ENCODE results near the gene ICA1. TPM values are rescaled to one million over a fixed set of nuclear protein-coding genes. Genes with fewer than 3 reads are reported as not detected.

ICA1 gene
- polyA plus RNA-seq, 1 experiment: not detected

GRCh38 chr7:8151161-8151725, 110.7 kb downstream of the ICA1 start:
- no peak overlapping the region for H3K4me3 ChIP-seq (ENCODE audit: low read depth, low read length)
- H3K9me3 ChIP-seq (ENCODE audit: control insufficient read depth, insufficient read depth, low read length): no peaks in the 10 kb centered on the region
- ChIA-PET CTCF (no interaction called here), POLR2A (no interaction called here)
- DNase-seq (ENCODE audit: low read depth, low spot score): no peak
- no peak for TF ChIP-seq CTCF (IDR thresholded peaks at IDR 0.05; ENCODE audit: low read depth, low read length)
- no peaks in the 10 kb centered on the region for H3K27me3 ChIP-seq (ENCODE audit: control insufficient read depth, insufficient read depth, low read length)
- H3K27ac ChIP-seq (ENCODE audit: low read depth, low read length): no peak overlapping the region

DNA sequence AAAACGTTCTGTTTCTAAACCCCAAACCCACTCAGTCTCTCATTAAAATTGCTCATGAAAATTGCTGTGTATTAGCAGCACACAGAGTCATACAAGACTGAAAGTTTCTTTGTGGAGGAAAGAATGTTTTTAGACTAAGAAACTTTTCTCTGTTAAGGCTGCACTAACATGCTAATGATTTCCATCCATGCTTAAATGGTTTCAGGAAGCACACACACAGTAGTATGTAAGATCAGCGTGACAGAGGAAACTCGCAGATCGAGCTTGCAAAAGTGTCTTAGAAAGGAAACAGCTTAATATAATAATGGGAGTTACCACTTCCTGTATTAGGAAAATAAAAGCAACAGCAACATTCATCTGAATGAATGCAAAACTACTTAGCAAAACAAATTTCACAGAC, 112.7 kb downstream of the ICA1 start:
- no peak for DNase-seq (ENCODE audit: low read depth, low spot score)
- Histone ChIP-seq H3K9me3 (ENCODE audit: control insufficient read depth, insufficient read depth, low read length) (no peaks in the 10 kb centered on the region), H3K27ac (ENCODE audit: low read depth, low read length) (no peak overlapping the region), H3K4me3 (ENCODE audit: low read depth, low read length) (no peak overlapping the region), H3K27me3 (ENCODE audit: control insufficient read depth, insufficient read depth, low read length) (no peaks in the 10 kb centered on the region)
- POLR2A ChIA-PET: no interaction called here
- no peak for TF ChIP-seq CTCF (IDR thresholded peaks at IDR 0.05; ENCODE audit: low read depth, low read length)
- CTCF ChIA-PET: no interaction called here

DNA sequence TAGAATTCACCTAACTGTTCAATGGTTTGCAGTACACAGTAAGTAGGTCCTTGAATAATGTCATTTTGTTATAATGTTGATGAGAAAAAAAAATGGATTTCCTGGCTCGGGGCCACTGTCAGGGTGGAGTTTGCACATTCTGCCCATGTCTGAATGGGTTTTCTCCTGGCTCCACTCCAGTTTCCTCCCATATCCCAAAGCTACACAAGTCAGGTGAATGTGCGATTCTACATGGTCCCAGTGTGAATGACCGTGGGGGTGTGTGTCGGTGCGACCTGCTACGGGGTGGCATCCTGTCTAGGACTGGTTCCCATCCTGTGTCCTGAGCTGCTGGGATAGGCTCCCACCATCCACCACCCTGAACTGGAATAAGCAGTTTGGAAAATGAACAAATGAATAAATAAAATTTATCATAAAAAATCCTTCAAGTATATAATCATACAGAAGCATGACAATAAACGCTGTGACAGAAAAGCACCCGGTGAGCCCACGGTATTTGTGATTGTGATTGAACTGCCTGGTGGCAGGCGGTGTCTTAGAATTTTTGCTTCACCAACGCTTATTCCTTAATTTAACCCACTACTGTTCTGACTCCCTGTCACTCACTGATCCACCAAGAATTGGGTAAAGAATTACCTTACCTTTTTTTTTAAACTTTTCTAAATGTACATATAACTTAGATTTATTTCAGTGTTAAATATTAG, 114.1 kb downstream of the ICA1 start:
- no peak overlapping the region for H3K4me3 ChIP-seq (ENCODE audit: low read depth, low read length)
- H3K9me3 ChIP-seq (ENCODE audit: control insufficient read depth, insufficient read depth, low read length): no peaks in the 10 kb centered on the region
- no peak for DNase-seq (ENCODE audit: low read depth, low spot score)
- no peak for TF ChIP-seq CTCF (IDR thresholded peaks at IDR 0.05; ENCODE audit: low read depth, low read length)
- CTCF ChIA-PET: no interaction called here
- no peaks in the 10 kb centered on the region for H3K27me3 ChIP-seq (ENCODE audit: control insufficient read depth, insufficient read depth, low read length)
- no peak overlapping the region for H3K27ac ChIP-seq (ENCODE audit: low read depth, low read length)
- POLR2A ChIA-PET: no interaction called here

GRCh38 chr7:8146788-8147413, 115.1 kb downstream of the ICA1 start:
- no peaks in the 10 kb centered on the region for H3K27me3 ChIP-seq (ENCODE audit: control insufficient read depth, insufficient read depth, low read length)
- no peaks in the 10 kb centered on the region for H3K9me3 ChIP-seq (ENCODE audit: control insufficient read depth, insufficient read depth, low read length)
- ChIA-PET CTCF (no interaction called here), POLR2A (no interaction called here)
- DNase-seq (ENCODE audit: low read depth, low spot score): no peak
- no peak overlapping the region for H3K4me3 ChIP-seq (ENCODE audit: low read depth, low read length)
- no peak overlapping the region for H3K27ac ChIP-seq (ENCODE audit: low read depth, low read length)
- no peak for TF ChIP-seq CTCF (IDR thresholded peaks at IDR 0.05; ENCODE audit: low read depth, low read length)

DNA sequence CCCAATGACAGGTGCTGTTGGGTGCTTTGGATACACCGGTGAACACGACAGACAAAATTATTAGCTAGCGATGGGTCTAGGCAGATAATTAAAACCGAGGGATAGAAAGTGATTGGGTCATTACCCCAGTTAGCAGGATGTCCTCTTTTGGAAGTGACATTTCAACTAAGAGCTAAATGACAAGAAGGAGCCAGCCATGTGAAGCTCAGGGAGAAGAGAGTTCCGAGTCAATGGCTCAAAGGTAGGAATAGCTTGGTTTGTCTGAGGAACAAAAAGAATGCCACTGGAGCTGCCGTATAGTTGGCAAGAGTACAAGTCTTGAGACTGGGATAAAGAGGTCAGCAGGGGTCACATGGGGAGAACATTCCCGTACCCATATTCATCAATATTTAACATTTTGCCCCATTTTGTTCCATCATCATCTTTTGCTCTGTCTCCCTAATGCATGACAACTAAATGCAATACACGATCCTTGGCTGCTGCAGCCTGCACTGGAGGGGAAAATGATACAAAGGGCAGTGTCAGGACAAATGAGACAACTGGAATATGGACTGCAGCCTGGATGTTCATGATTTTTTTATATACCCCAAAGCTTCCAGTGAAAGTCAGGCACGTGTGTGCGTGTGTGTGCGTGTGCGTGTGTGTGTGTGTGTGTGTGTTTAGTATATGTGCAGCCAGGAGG, 115.7 kb downstream of the ICA1 start:
- Histone ChIP-seq H3K27ac (ENCODE audit: low read depth, low read length) (no peak overlapping the region), H3K4me3 (ENCODE audit: low read depth, low read length) (no peak overlapping the region), H3K9me3 (ENCODE audit: control insufficient read depth, insufficient read depth, low read length) (no peaks in the 10 kb centered on the region), H3K27me3 (ENCODE audit: control insufficient read depth, insufficient read depth, low read length) (no peaks in the 10 kb centered on the region)
- ChIA-PET POLR2A (no interaction called here), CTCF (no interaction called here)
- no peak for DNase-seq (ENCODE audit: low read depth, low spot score)
- no peak for TF ChIP-seq CTCF (IDR thresholded peaks at IDR 0.05; ENCODE audit: low read depth, low read length)
